Panc1 (cell line): Measurements from ENCODE around the gene IGF1. TPM values are rescaled to one million over a fixed set of nuclear protein-coding genes. Genes with fewer than 3 reads are reported as not detected.

ENCODE experiments used
- ATAC-seq: fragments of 200-7000 bp; cut with Tn5 transposase; 2 replicates; pipeline ENCODE4 v1.9.1; 2020; ENCODE audit warnings: mild to moderate bottlenecking, moderate library complexity
- BruUV-seq: library from RNA; stranded (reverse); fragments of 400-500 nt; replicated peaks from 2 replicates; lab custom pipeline; 2021; lab: Mats Ljungman, UMichigan
- CTCF ChIA-PET: fragments of 300-600 bp; sonication (Branson Sonifier 250); formaldehyde crosslinking; loops from one replicate; lab custom pipeline; 2022; ENCODE audit warnings: antibody characterized with exemption; lab: Charles Lee
- POLR2A ChIA-PET: fragments of 300-600 bp; sonication (Branson Sonifier 250); formaldehyde crosslinking; loops from one replicate; lab custom pipeline; 2022; ENCODE audit warnings: antibody characterized with exemption; lab: Charles Lee
- DNase-seq: peaks from one replicate; pipeline ENCODE4 v3.0.0-alpha.2; 2010; ENCODE audit warnings: low read depth, low spot score
- H3K27ac ChIP-seq: 2 replicates; pipeline ENCODE4 v1.5.1; 2011; ENCODE audit warnings: mild to moderate bottlenecking, low read length, inconsistent platforms
- H3K27me3 ChIP-seq: fragments of 200-500 bp; sonication (Bioruptor generic); 2 replicates; pipeline ENCODE4 v1.6.0; 2014; ENCODE audit warnings: low read length, inconsistent platforms; ENCODE audit not compliant: control insufficient read depth, insufficient read depth
- H3K36me3 ChIP-seq: fragments of 200-500 bp; sonication (Bioruptor generic); 2 replicates; pipeline ENCODE4 v1.5.1; 2014; ENCODE audit warnings: inconsistent platforms, mild to moderate bottlenecking, low read length, moderate library complexity; ENCODE audit not compliant: control insufficient read depth, insufficient read depth
- H3K4me1 ChIP-seq: 2 replicates; pipeline ENCODE4 v1.5.1; 2011; ENCODE audit warnings: inconsistent platforms, mild to moderate bottlenecking, low read length, moderate library complexity; ENCODE audit not compliant: control insufficient read depth, insufficient read depth
- H3K4me3 ChIP-seq, 2 experiments: 2 replicates each; pipeline ENCODE4 v1.5.1; 2011 to 2012; ENCODE audit warnings: low read depth in 2 of 2, low read length in 2 of 2, mild to moderate bottlenecking in 2 of 2, inconsistent platforms in 1 of 2, moderate library complexity in 1 of 2
- H3K9me3 ChIP-seq: fragments of 200-500 bp; sonication (Bioruptor generic); 2 replicates; pipeline ENCODE4 v1.5.1; 2014; ENCODE audit warnings: low read depth, mild to moderate bottlenecking, inconsistent platforms, low read length, moderate library complexity; ENCODE audit not compliant: control insufficient read depth, insufficient read depth
- CTCF ChIP-seq: fragments of 450-650 bp; IDR thresholded peaks from 2 replicates; pipeline ENCODE4 v1.5.1; 2017; ENCODE audit warnings: mild to moderate bottlenecking
- POLR2AphosphoS5 ChIP-seq: IDR thresholded peaks from 2 replicates; pipeline ENCODE4 v1.6.1; 2012; ENCODE audit warnings: mild to moderate bottlenecking, low read depth, low read length, moderate library complexity
- REST ChIP-seq, 2 experiments: IDR thresholded peaks; 2 replicates each; pipeline ENCODE4 v1.6.1; 2011 to 2012; ENCODE audit warnings: low read depth in 2 of 2, control low read depth in 1 of 2, low read length in 1 of 2, mild to moderate bottlenecking in 1 of 2, moderate library complexity in 1 of 2; ENCODE audit not compliant: insufficient read depth in 1 of 2
- SIN3A ChIP-seq: IDR thresholded peaks from 2 replicates; pipeline ENCODE4 v1.6.1; 2012; ENCODE audit warnings: low read depth, mild to moderate bottlenecking, low read length, moderate library complexity, borderline replicate concordance; ENCODE audit not compliant: insufficient read depth
- TCF7L2 ChIP-seq: IDR thresholded peaks from 2 replicates; pipeline ENCODE4 v1.6.1; 2011; ENCODE audit warnings: mild to moderate bottlenecking, low read depth, low read length, inconsistent platforms
- in situ Hi-C: cut with HindIII; loops from 2 replicates; pipeline ENCODE4 v1.10.0; 2016; ENCODE audit warnings: low sequenced_read_pairs, low pct_unique_long_range_greater_than_20kb
- intact Hi-C: fragments of 100-400 bp; cut with micrococcal nuclease; formaldehyde crosslinking; loops from one replicate; pipeline ENCODE4 v1.10.0; 2022; ENCODE audit not compliant: unreplicated experiment
- total RNA-seq: library from RNA; stranded (reverse); gene quantifications from one replicate; pipeline ENCODE4 v1.2.1, GENCODE V29; 2021; ENCODE audit not compliant: unreplicated experiment

Gene IGF1
- total RNA-seq, 1 experiment from 2014 or later, result not detected

GRCh38 chr12:102421802-102422583 lies 58.4 kb downstream of the IGF1 start:
- Histone ChIP-seq H3K27me3 (no peaks in the 10 kb centered on the region), H3K4me3 (no peak overlapping the region), H3K4me1 (no peaks in the 10 kb centered on the region), H3K36me3 (no peaks in the 10 kb centered on the region), H3K9me3 (no peaks in the 10 kb centered on the region), H3K27ac (no peak overlapping the region)
- POLR2A ChIA-PET, result no interaction called here
- intact Hi-C loops, result no loop called here
- no peak for DNase-seq
- no peak for TF ChIP-seq POLR2AphosphoS5
- no peak for TF ChIP-seq REST (IDR thresholded peaks at IDR 0.05; ENCODE audit: insufficient read depth in 1 of 2, low read depth in 2 of 2, low read length in 1 of 2)
- no peak for TF ChIP-seq TCF7L2
- no peak for TF ChIP-seq SIN3A
- TF ChIP-seq CTCF, result no peak
- in situ Hi-C loops, result no loop called here
- CTCF ChIA-PET, result interaction anchor here (0.7 kb wide), 1 partner anchor 136 kb away, joined by 3 read pairs; no protein-coding TSS in a partner anchor
- no TSS peak for BruUV-seq
- ATAC-seq, result no peak

- Histone ChIP-seq H3K27ac (no peak overlapping the region), H3K4me1 (no peaks in the 10 kb centered on the region), H3K4me3 (no peak overlapping the region), H3K36me3 (no peaks in the 10 kb centered on the region), H3K27me3 (no peaks in the 10 kb centered on the region), H3K9me3 (no peaks in the 10 kb centered on the region)
- ATAC-seq (no peak), DNase-seq (no peak)
- CTCF ChIA-PET, result no interaction called here
- POLR2A ChIA-PET, result no interaction called here
- TF ChIP-seq SIN3A, result no peak
- no peak for TF ChIP-seq POLR2AphosphoS5
- TF ChIP-seq TCF7L2, result no peak
- TF ChIP-seq REST (IDR thresholded peaks at IDR 0.05; ENCODE audit: insufficient read depth in 1 of 2, low read depth in 2 of 2, low read length in 1 of 2), result no peak
- TF ChIP-seq CTCF, result no peak
- in situ Hi-C loops, result no loop called here
- no TSS peak for BruUV-seq
- intact Hi-C loops, result no loop called here
These were observed 61.1 kb downstream of the IGF1 start for GRCh38 chr12:102419094-102419764.
